OCI-LY1 (cell line): ENCODE data around the gene WNT8A.

Source experiments
- CTCF ChIP-seq: fragments of 200-600 bp; sonication (generic), shearing (Covaris generic); IDR thresholded peaks from 2 replicates; pipeline ENCODE4 v1.5.1; 2017; ENCODE audit warnings: mild to moderate bottlenecking, antibody characterized with exemption, low read length, moderate library complexity, mixed read lengths
- EZH2 ChIP-seq: fragments of 200-600 bp; sonication (generic), shearing (Covaris generic); IDR thresholded peaks from 2 replicates; pipeline ENCODE4 v1.8.0; 2017; ENCODE audit warnings: borderline replicate concordance, mixed run types, mild to moderate bottlenecking, antibody characterized with exemption, low read length, moderate library complexity, mixed read lengths

GRCh38 chr5:138091685-138092084 is 7.9 kb downstream of the WNT8A start:
- TF ChIP-seq CTCF (no peak), EZH2 (no peak)
